HepG2 (cell line): ENCODE results near the gene DMGDH. TPM values are rescaled to one million over a fixed set of nuclear protein-coding genes. Genes with fewer than 3 reads are reported as not detected.

Experiments
- ARHGAP35 ChIP-seq: sonication (generic); formaldehyde crosslinking; IDR thresholded peaks from 2 replicates; pipeline ENCODE4 v1.9.0; 2022; ENCODE audit warnings: mild to moderate bottlenecking, inconsistent platforms, moderate library complexity, missing genetic modification reagents, borderline replicate concordance
- ARID2 ChIP-seq: sonication (generic); formaldehyde crosslinking; IDR thresholded peaks from 2 replicates; pipeline ENCODE4 v1.8.1; 2022; ENCODE audit warnings: mild to moderate bottlenecking, missing genetic modification reagents, borderline replicate concordance
- ESRRA ChIP-seq: sonication (generic); formaldehyde crosslinking; IDR thresholded peaks from 2 replicates; pipeline ENCODE4 v1.5.1; 2020; ENCODE audit warnings: mild to moderate bottlenecking, low read depth, missing genetic modification reagents
- GTF2F1 ChIP-seq: fragments of 150-350 bp; IDR thresholded peaks from 2 replicates; pipeline ENCODE4 v1.6.1; 2014; ENCODE audit warnings: low read length
- IRX3 ChIP-seq: sonication (generic); formaldehyde crosslinking; IDR thresholded peaks from 2 replicates; pipeline ENCODE4 v1.8.1; 2023; ENCODE audit warnings: mild to moderate bottlenecking, low read depth, missing genetic modification reagents, borderline replicate concordance
- LCORL ChIP-seq, 2 experiments: fragments of 450-650 bp in 1 of 2; sonication (generic) in 1 of 2; formaldehyde crosslinking in 1 of 2; IDR thresholded peaks; 2 replicates each; pipeline versions ENCODE4 v1.5.0 to v1.6.1; 2017 to 2020; ENCODE audit warnings: antibody characterized with exemption in 1 of 2, missing genetic modification reagents in 1 of 2
- MAX ChIP-seq: IDR thresholded peaks from 2 replicates; pipeline ENCODE4 v1.6.1; 2012; ENCODE audit warnings: inconsistent platforms
- MBNL3 ChIP-seq: fragments of 250-450 bp; sonication (Bioruptor Pico); conservative IDR thresholded peaks from 2 replicates; pipeline ENCODE4 v1.8.0; 2022; ENCODE audit warnings: mild to moderate bottlenecking, inconsistent platforms
- MTA1 ChIP-seq: sonication (generic); formaldehyde crosslinking; IDR thresholded peaks from 2 replicates; pipeline ENCODE4 v1.4.0; 2020; ENCODE audit warnings: missing genetic modification reagents, mild to moderate bottlenecking, borderline replicate concordance
- NCOA5 ChIP-seq: sonication (generic); formaldehyde crosslinking; IDR thresholded peaks from 2 replicates; pipeline ENCODE4 v1.4.0; 2020; ENCODE audit warnings: missing genetic modification reagents
- PCBP1 ChIP-seq: fragments of 200-400 bp; formaldehyde crosslinking; IDR thresholded peaks from 2 replicates; pipeline ENCODE4 v1.6.1; 2017; ENCODE audit warnings: mild to moderate bottlenecking, low read depth, low read length, borderline replicate concordance
- PHF21A ChIP-seq: sonication (generic); formaldehyde crosslinking; IDR thresholded peaks from 2 replicates; pipeline ENCODE4 v1.5.0; 2020; ENCODE audit warnings: mild to moderate bottlenecking, missing genetic modification reagents
- PHF8 ChIP-seq: sonication (generic); formaldehyde crosslinking; IDR thresholded peaks from 2 replicates; pipeline ENCODE4 v1.5.0; 2020; ENCODE audit warnings: missing genetic modification reagents
- POLR2G ChIP-seq: fragments of 200-400 bp; formaldehyde crosslinking; IDR thresholded peaks from 2 replicates; pipeline ENCODE4 v1.6.1; 2018; ENCODE audit warnings: mild to moderate bottlenecking, low read depth, low read length, moderate library complexity
- RORA ChIP-seq: sonication (generic); formaldehyde crosslinking; IDR thresholded peaks from 2 replicates; pipeline ENCODE4 v1.5.0; 2020; ENCODE audit warnings: mild to moderate bottlenecking, missing genetic modification reagents, moderate library complexity
- RXRA ChIP-seq: sonication (generic); formaldehyde crosslinking; IDR thresholded peaks from 2 replicates; pipeline ENCODE4 v1.5.1; 2020; ENCODE audit warnings: missing genetic modification reagents
- RXRB ChIP-seq: IDR thresholded peaks from 2 replicates; pipeline ENCODE4 v1.6.1; 2016; ENCODE audit warnings: borderline replicate concordance, missing genetic modification reagents, missing compliant biosample characterization
- SOX13 ChIP-seq, 3 experiments: fragments of 450-650 bp in 1 of 3; sonication (generic) in 1 of 3; formaldehyde crosslinking in 1 of 3; IDR thresholded peaks in 2 of 3; conservative IDR thresholded peaks in 1 of 3; 2 replicates each; pipeline versions ENCODE4 v1.5.0 to v1.6.1; 2016 to 2020; ENCODE audit warnings: antibody characterized with exemption in 1 of 3, mild to moderate bottlenecking in 1 of 3, missing compliant biosample characterization in 1 of 3, missing genetic modification reagents in 1 of 3, moderate library complexity in 1 of 3
- TMF1 ChIP-seq: sonication (generic); formaldehyde crosslinking; IDR thresholded peaks from 2 replicates; pipeline ENCODE4 v1.8.1; 2022; ENCODE audit warnings: low read depth, missing genetic modification reagents
- ZBTB20 ChIP-seq: sonication (generic); formaldehyde crosslinking; IDR thresholded peaks from 2 replicates; pipeline ENCODE4 v1.8.1; 2023; ENCODE audit warnings: missing genetic modification reagents, low read depth, mild to moderate bottlenecking, borderline replicate concordance
- ZNF317 ChIP-seq: sonication (generic); formaldehyde crosslinking; IDR thresholded peaks from 2 replicates; pipeline ENCODE4 v1.5.0; 2020; ENCODE audit warnings: mild to moderate bottlenecking, missing genetic modification reagents
- ZNF44 ChIP-seq: sonication (generic); formaldehyde crosslinking; IDR thresholded peaks from 2 replicates; pipeline ENCODE4 v1.5.1; 2020; ENCODE audit warnings: mild to moderate bottlenecking, missing genetic modification reagents
- ZNF543 ChIP-seq: sonication (generic); formaldehyde crosslinking; IDR thresholded peaks from 2 replicates; pipeline ENCODE4 v1.4.0; 2020; ENCODE audit warnings: mild to moderate bottlenecking, missing genetic modification reagents
- ZNF598 ChIP-seq: sonication (generic); formaldehyde crosslinking; IDR thresholded peaks from 2 replicates; pipeline ENCODE4 v1.5.1; 2020; ENCODE audit warnings: mild to moderate bottlenecking, missing genetic modification reagents, borderline replicate concordance
- ZNF75D ChIP-seq: sonication (generic); formaldehyde crosslinking; IDR thresholded peaks from 2 replicates; pipeline ENCODE4 v1.8.1; 2023; ENCODE audit warnings: missing genetic modification reagents, mild to moderate bottlenecking, borderline replicate concordance
- polyA plus RNA-seq, 8 experiments: library from polyadenylated mRNA; depleted of rRNA in 3 of 8; stranded (reverse) in 7 of 8; unstranded in 1 of 8; fragments of >200 nt; fragmentation: Illumina TruSeq in 4 of 8; extraction: Trizol in 4 of 8; gene quantifications; 2 replicates each; pipeline versions ENCODE4 v1.2.1 to v1.2.3, GENCODE V29; 2011 to 2016; ENCODE audit warnings: low read depth in 4 of 8, missing spikeins in 1 of 8, mixed read lengths in 1 of 8; ENCODE audit not compliant: insufficient read depth in 1 of 8
- total RNA-seq, 5 experiments: library from RNA; depleted of rRNA; stranded (reverse); fragments of >200 nt; fragmentation: Illumina TruSeq; extraction: Trizol; gene quantifications; 2 replicates each; pipeline ENCODE4 v1.2.3, GENCODE V29; 2016; ENCODE audit warnings: low read depth in 1 of 5
- TF ChIP-seq, protein P1 (sequence below): sonication (generic); formaldehyde crosslinking; IDR thresholded peaks from 2 replicates; pipeline ENCODE4 v1.4.0; 2020; ENCODE audit warnings: missing genetic modification reagents, low read depth, mild to moderate bottlenecking, borderline replicate concordance
- TF ChIP-seq, protein P2 (sequence below): IDR thresholded peaks from 2 replicates; pipeline ENCODE4 v1.6.1; 2016; ENCODE audit warnings: missing compliant biosample characterization, missing genetic modification reagents, borderline replicate concordance
- TF ChIP-seq, protein P3 (sequence below): sonication (generic); formaldehyde crosslinking; IDR thresholded peaks from 2 replicates; pipeline ENCODE4 v1.8.0; 2022; ENCODE audit warnings: missing genetic modification reagents, low read depth, mild to moderate bottlenecking, borderline replicate concordance

DMGDH gene
- total and polyA plus RNA-seq, 2 of the 13 experiments (the other 11 are each of a cell fraction or from before 2014, with no cell fraction given) = 3.6 to 7.9 TPM

DNA sequence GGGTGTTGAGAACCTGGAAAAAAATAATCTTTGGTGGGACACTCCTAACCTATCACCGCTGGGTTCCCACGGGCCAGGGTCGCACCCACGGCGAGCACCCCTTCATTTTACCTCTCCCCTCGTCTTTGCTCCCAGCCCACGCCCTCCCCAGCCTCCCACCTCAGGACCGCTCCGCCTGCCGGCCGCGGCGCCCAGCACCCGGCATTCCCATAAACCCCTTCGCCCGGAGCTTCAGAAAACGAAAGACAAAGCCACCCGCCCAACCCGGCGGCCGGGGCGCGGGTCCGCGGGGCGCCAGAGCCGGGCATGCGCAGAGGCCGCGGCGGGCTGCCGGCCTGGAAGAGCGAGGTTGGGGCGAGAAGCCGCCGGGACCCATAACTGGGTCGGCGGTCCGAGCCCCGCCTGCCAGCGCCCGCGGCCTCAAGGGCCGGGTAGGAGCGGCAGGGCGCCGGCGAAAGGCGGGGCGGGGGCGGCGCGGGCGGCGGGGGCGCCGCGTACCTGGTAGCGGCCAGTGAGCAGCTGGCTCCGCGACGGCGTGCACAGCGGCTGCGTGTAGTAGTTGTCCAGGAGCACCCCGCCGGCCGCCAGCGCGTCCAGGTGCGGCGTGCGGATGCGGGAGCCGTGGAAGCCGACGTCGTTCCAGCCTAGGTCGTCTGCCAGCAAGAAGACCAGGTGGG, 84.9 kb downstream of the DMGDH start (continued):
- TF ChIP-seq, protein P1, sequence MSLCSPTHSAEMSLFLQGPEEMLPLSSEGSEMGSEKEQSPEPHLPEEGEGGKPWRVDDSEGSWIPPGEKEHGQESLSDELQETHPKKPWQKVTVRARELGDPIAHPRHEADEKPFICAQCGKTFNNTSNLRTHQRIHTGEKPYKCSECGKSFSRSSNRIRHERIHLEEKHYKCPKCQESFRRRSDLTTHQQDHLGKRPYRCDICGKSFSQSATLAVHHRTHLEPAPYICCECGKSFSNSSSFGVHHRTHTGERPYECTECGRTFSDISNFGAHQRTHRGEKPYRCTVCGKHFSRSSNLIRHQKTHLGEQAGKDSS (CRISPR knock-in tag) = no peak; the same call in 1 of the 2 replicates
- TF ChIP-seq ZNF317 (CRISPR knock-in tag) (no peak), ZNF598 (CRISPR knock-in tag) (no peak), PHF21A (CRISPR knock-in tag) (peak; percentile 54; the same call in 1 of the 2 replicates), PCBP1 (no peak), LCORL (IDR thresholded peaks at IDR 0.05) (no peak), LCORL (CRISPR knock-in tag; IDR thresholded peaks at IDR 0.05) (no peak), ZNF543 (CRISPR knock-in tag) (no peak), ARHGAP35 (CRISPR knock-in tag) (no peak), ZBTB20 (CRISPR knock-in tag) (no peak), POLR2G (peak; percentile 58), TMF1 (CRISPR knock-in tag) (no peak), NCOA5 (CRISPR knock-in tag) (no peak), MTA1 (CRISPR knock-in tag) (no peak), RXRA (CRISPR knock-in tag) (no peak), ESRRA (CRISPR knock-in tag) (no peak), MBNL3 (no peak), SOX13 (IDR thresholded peaks at IDR 0.05) (no peak), SOX13 (CRISPR knock-in tag; conservative IDR thresholded peaks at IDR 0.05 in 1 of 2, IDR thresholded peaks at IDR 0.05 in 1 of 2) (no peak), RORA (CRISPR knock-in tag) (no peak), ZNF44 (CRISPR knock-in tag) (no peak), RXRB (0 out of 2 replicates have a peak, but pooled peaks have one; percentile 43), IRX3 (CRISPR knock-in tag) (no peak), MAX (peak; percentile 56; the same call in 1 of the 2 replicates), GTF2F1 (peak; percentile 24; the same call in 1 of the 2 replicates), PHF8 (CRISPR knock-in tag) (peak; percentile 49; the same call in 1 of the 2 replicates), ARID2 (CRISPR knock-in tag) (no peak), ZNF75D (CRISPR knock-in tag) (no peak)
- TF ChIP-seq, protein P2, sequence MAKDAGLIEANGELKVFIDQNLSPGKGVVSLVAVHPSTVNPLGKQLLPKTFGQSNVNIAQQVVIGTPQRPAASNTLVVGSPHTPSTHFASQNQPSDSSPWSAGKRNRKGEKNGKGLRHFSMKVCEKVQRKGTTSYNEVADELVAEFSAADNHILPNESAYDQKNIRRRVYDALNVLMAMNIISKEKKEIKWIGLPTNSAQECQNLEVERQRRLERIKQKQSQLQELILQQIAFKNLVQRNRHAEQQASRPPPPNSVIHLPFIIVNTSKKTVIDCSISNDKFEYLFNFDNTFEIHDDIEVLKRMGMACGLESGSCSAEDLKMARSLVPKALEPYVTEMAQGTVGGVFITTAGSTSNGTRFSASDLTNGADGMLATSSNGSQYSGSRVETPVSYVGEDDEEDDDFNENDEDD (CRISPR knock-in tag) = no peak
- TF ChIP-seq, protein P3, sequence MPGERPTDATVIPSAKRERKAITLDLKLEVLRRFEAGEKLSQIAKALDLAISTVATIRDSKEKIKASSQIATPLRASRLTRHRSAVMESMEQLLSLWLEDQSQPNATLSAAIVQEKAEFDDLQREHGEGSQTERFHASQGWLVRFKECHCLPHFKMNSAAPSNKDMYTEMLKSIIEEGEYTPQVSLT (CRISPR knock-in tag) = no peak
